Thyroid gland (tissue), 4 donors: ENCODE results near the gene SFXN5.

Experiments
- POLR2A ChIP-seq, 2 donors: fragments of 450-650 bp; IDR thresholded peaks; one replicate each; pipeline ENCODE4 v1.6.1; 2017; ENCODE audit warnings: antibody characterized with exemption in 2 of 2, mild to moderate bottlenecking in 2 of 2, moderate library complexity in 1 of 2
- TF ChIP-seq, protein P1 (sequence below), 6 experiments: fragments of 200-600 bp in 3 of 6; fragments of 450-650 bp in 3 of 6; sonication (generic) in 3 of 6; IDR thresholded peaks; one replicate each; pipeline ENCODE4 v1.5.1; 2016 to 2019; ENCODE audit warnings: antibody characterized with exemption in 6 of 6, mild to moderate bottlenecking in 2 of 6, inconsistent platforms in 1 of 6, moderate library complexity in 1 of 6

DNA sequence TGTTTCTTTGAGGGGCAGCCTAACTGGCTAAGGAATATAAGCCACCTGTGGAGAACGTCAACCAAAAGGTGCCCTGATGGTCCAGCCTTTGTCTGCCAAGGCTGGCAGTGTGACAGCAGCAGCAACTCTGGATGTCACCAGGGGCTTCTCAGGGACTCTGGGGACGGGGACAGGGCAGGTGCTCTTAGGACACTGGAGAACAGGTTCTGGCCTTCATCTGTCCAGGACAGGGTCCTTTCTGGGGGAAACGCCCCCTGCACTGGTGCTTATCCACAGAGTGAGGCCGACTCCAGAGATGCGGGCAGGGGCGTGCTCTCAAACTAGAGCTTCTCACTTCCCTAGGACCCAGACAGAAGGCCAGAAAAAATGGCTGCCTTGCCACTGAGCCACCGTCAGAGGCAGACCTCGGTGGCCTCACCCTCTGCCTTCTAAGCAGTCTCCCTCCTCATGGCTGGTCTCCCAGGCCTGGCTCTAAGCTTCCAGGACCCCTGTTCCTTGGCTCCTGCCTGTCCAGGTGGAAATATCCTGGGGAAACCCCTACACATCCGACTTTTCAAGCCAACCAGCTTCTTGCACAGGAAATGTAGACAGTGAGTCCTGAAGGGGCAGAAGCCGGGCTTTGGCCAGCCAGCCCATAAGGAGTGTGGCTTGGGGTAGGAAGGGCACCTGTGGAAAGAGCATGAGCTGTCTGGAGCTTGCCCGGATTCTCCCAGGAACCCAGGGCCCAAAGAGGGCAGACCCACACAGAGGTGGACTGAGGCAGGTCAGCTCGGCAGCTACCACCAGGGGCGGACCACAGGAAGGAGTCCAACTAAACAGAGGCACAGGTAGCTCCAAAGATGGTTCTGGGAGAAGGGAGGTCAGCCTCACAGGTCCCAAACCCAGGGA lies 11.3 kb upstream of the SFXN5 start:
- TF ChIP-seq, protein P1, sequence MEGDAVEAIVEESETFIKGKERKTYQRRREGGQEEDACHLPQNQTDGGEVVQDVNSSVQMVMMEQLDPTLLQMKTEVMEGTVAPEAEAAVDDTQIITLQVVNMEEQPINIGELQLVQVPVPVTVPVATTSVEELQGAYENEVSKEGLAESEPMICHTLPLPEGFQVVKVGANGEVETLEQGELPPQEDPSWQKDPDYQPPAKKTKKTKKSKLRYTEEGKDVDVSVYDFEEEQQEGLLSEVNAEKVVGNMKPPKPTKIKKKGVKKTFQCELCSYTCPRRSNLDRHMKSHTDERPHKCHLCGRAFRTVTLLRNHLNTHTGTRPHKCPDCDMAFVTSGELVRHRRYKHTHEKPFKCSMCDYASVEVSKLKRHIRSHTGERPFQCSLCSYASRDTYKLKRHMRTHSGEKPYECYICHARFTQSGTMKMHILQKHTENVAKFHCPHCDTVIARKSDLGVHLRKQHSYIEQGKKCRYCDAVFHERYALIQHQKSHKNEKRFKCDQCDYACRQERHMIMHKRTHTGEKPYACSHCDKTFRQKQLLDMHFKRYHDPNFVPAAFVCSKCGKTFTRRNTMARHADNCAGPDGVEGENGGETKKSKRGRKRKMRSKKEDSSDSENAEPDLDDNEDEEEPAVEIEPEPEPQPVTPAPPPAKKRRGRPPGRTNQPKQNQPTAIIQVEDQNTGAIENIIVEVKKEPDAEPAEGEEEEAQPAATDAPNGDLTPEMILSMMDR (IDR thresholded peaks at IDR 0.05), result no peak
- no peak for TF ChIP-seq POLR2A (IDR thresholded peaks at IDR 0.05)
